ENCODE measurements around the gene DARS1.

GRCh38 chr2:135898234-135898786 is 87.1 kb downstream of the DARS1 start:
- TF ChIP-seq ZFX (CRISPR knock-in tag; IDR thresholded peaks at IDR 0.05; ENCODE audit: low read depth), result no peak
- TF ChIP-seq ZNF746 (CRISPR knock-in tag; IDR thresholded peaks at IDR 0.05), result no peak
- TF ChIP-seq ZSCAN25 (CRISPR knock-in tag; IDR thresholded peaks at IDR 0.05), result no peak
- TF ChIP-seq ZNF530 (CRISPR knock-in tag; IDR thresholded peaks at IDR 0.05; ENCODE audit: low read depth), result no peak
